GM12878 (cell line): ENCODE data around the gene SLC2A4RG. TPM values are rescaled to one million over a fixed set of nuclear protein-coding genes. Genes with fewer than 3 reads are reported as not detected.

Experiments used
- ATAC-seq: fragments of 200-7000 bp; cut with Tn5 transposase; 3 replicates; pipeline ENCODE4 v1.9.1; 2020; ENCODE audit warnings: mild to moderate bottlenecking, moderate library complexity
- BruUV-seq: library from RNA; stranded (reverse); fragments of 400-500 nt; replicated peaks from 2 replicates; lab custom pipeline; 2021; lab: Mats Ljungman, UMichigan
- CTCF ChIA-PET: fragments of 300-600 bp; sonication (Branson Sonifier 250); formaldehyde crosslinking; extraction: SDS; loops from one replicate; lab custom pipeline; 2021; ENCODE audit warnings: inconsistent platforms; lab: Yijun Ruan, JAX
- POLR2A ChIA-PET: fragments of 350-600 bp; formaldehyde crosslinking; extraction: SDS; loops from one replicate; lab custom pipeline; 2021; ENCODE audit warnings: inconsistent platforms; lab: Charles Lee
- RAD21 ChIA-PET: fragments of 300-600 bp; sonication (Branson Sonifier 250); formaldehyde crosslinking; loops from one replicate; lab custom pipeline; 2023; ENCODE audit warnings: antibody characterized with exemption; ENCODE audit not compliant: unreplicated experiment; lab: Charles Lee
- SMC1A ChIA-PET: fragments of 300-600 bp; sonication (Branson Sonifier 250); formaldehyde crosslinking; loops from one replicate; lab custom pipeline; 2023; ENCODE audit not compliant: unreplicated experiment, uncharacterized antibody; lab: Charles Lee
- DNase-seq: peaks from one replicate; pipeline ENCODE4 v3.0.0-alpha.2; 2011; ENCODE audit warnings: low read depth, low spot score
- FAIRE-seq: peaks from 3 replicates; lab custom pipeline; 2011; peaks lifted over from hg19 to GRCh38; lab: Jason Lieb, UNC
- H2AFZ ChIP-seq: 2 replicates; pipeline ENCODE4 v1.6.0; 2011; ENCODE audit warnings: low read depth, low read length, control low read depth; ENCODE audit not compliant: control insufficient read depth
- H3K27ac ChIP-seq: 2 replicates; pipeline ENCODE4 v1.5.1; 2011; ENCODE audit warnings: control low read depth; ENCODE audit not compliant: control insufficient read depth, insufficient read depth
- H3K27me3 ChIP-seq, 2 experiments: replicated peaks in 1 of 2; 2 replicates each; pipeline versions ENCODE4 v1.6.0 to v1.6.1; 2011; ENCODE audit warnings: low read length in 1 of 2; ENCODE audit not compliant: control insufficient read depth in 2 of 2, insufficient read depth in 2 of 2
- H3K36me3 ChIP-seq, 2 experiments: 2 replicates each; pipeline ENCODE4 v1.5.1; 2011; ENCODE audit warnings: low read length in 1 of 2; ENCODE audit not compliant: control insufficient read depth in 2 of 2, insufficient read depth in 2 of 2
- H3K4me1 ChIP-seq: 2 replicates; pipeline ENCODE4 v1.6.1; 2011; ENCODE audit warnings: mild to moderate bottlenecking, low read length, moderate library complexity, mixed read lengths; ENCODE audit not compliant: control insufficient read depth, insufficient read depth
- H3K4me2 ChIP-seq: 2 replicates; pipeline ENCODE4 v1.6.0; 2011; ENCODE audit warnings: control low read depth; ENCODE audit not compliant: control insufficient read depth, insufficient read depth
- H3K4me3 ChIP-seq: fragments of 200-600 bp; sonication (generic); 2 replicates; pipeline ENCODE4 v1.5.1; 2016
- H3K79me2 ChIP-seq: 2 replicates; pipeline ENCODE4 v1.6.0; 2011; ENCODE audit warnings: low read length; ENCODE audit not compliant: control insufficient read depth, insufficient read depth
- H3K9ac ChIP-seq: 2 replicates; pipeline ENCODE4 v1.8.0; 2011; ENCODE audit warnings: low read length, control low read depth, mixed read lengths; ENCODE audit not compliant: control insufficient read depth, insufficient read depth
- H3K9me3 ChIP-seq: replicated peaks from 3 replicates; pipeline ENCODE4 v1.5.1; 2011; ENCODE audit warnings: mild to moderate bottlenecking, low read length; ENCODE audit not compliant: control insufficient read depth, insufficient read depth
- H4K20me1 ChIP-seq: 2 replicates; pipeline ENCODE4 v1.6.0; 2011; ENCODE audit not compliant: control insufficient read depth, insufficient read depth
- BMI1 ChIP-seq: fragments of 450-650 bp; IDR thresholded peaks from 2 replicates; pipeline ENCODE4 v1.6.1; 2016; ENCODE audit warnings: mild to moderate bottlenecking, moderate library complexity, borderline replicate concordance
- JUND ChIP-seq: IDR thresholded peaks from 2 replicates; pipeline ENCODE4 v1.6.1; 2012; ENCODE audit warnings: low read depth, mild to moderate bottlenecking, low read length, improper control_type of control experiment, moderate library complexity
- RUNX3 ChIP-seq: IDR thresholded peaks from 2 replicates; pipeline ENCODE4 v1.6.1; 2012; ENCODE audit warnings: low read length, inconsistent platforms
- TAF1 ChIP-seq: IDR thresholded peaks from 2 replicates; pipeline ENCODE4 v1.6.1; 2011; ENCODE audit warnings: mild to moderate bottlenecking, low read depth, low read length, borderline replicate concordance
- ZNF217 ChIP-seq: fragments of 450-650 bp; IDR thresholded peaks from 2 replicates; pipeline ENCODE4 v1.6.1; 2017; ENCODE audit warnings: antibody characterized with exemption, mild to moderate bottlenecking
- WGBS: methylation state at CpG from one replicate; pipeline ENCODE4 v1.1.6; 2016; ENCODE audit warnings: low lambda C conversion rate; ENCODE audit not compliant: insufficient replicate concordance, insufficient coverage; ENCODE audit errors: missing lambda C conversion rate; 5-methylcytosine and 5-hydroxymethylcytosine counted together
- in situ Hi-C: fragments of 300-500 bp; cut with MboI; formaldehyde crosslinking; loops from 9 replicates; pipeline ENCODE4 v1.14.3; 2018; ENCODE audit warnings: mixed read lengths
- intact Hi-C: fragments of 100-400 bp; cut with micrococcal nuclease; formaldehyde crosslinking; loops from one replicate; pipeline ENCODE4 v1.14.2; 2022; ENCODE audit not compliant: unreplicated experiment
- polyA plus RNA-seq, 11 experiments: library from polyadenylated mRNA; depleted of rRNA in 4 of 11; unstranded in 6 of 11; stranded (reverse) in 5 of 11; fragments of >200 nt; fragmentation: Nextera tagmentation in 4 of 11; fragmentation: Illumina TruSeq in 1 of 11; extraction: Ambion mirVana in 4 of 11; extraction: Trizol in 1 of 11; gene quantifications; 1 replicate in 1 of 11; 2 replicates in 10 of 11; pipeline versions ENCODE4 v1.2.1 to v1.2.3, GENCODE V29; 2011 to 2016; ENCODE audit warnings: inconsistent platforms in 2 of 11, missing spikeins in 2 of 11, low read depth in 1 of 11
- total RNA-seq, 4 experiments: library from RNA; depleted of rRNA in 3 of 4; stranded (reverse); fragments of >200 nt in 3 of 4; fragmentation: Illumina TruSeq in 1 of 4; extraction: Trizol in 1 of 4; gene quantifications; 2 replicates each; pipeline versions ENCODE4 v1.2.1 to v1.2.3, GENCODE V29; 2013 to 2021
- TF ChIP-seq, protein P1 (sequence below): IDR thresholded peaks from 2 replicates; pipeline ENCODE4 v1.6.1; 2011; ENCODE audit warnings: low read depth, low read length, improper control_type of control experiment, borderline replicate concordance
- TF ChIP-seq, protein P2 (sequence below): IDR thresholded peaks from 2 replicates; pipeline ENCODE4 v1.6.1; 2011; ENCODE audit warnings: mild to moderate bottlenecking, low read depth, low read length, moderate library complexity; ENCODE audit not compliant: insufficient replicate concordance
- TF ChIP-seq, protein P3 (sequence below): fragments of 450-650 bp; IDR thresholded peaks from 2 replicates; pipeline ENCODE4 v1.6.1; 2017; ENCODE audit warnings: antibody characterized with exemption, mild to moderate bottlenecking, moderate library complexity
- TF ChIP-seq, protein P4 (sequence below): fragments of 450-650 bp; IDR thresholded peaks from 2 replicates; pipeline ENCODE4 v1.6.1; 2017; ENCODE audit warnings: low read depth, mild to moderate bottlenecking, moderate library complexity
- TF ChIP-seq, protein P5 (sequence below): fragments of 450-650 bp; IDR thresholded peaks from 2 replicates; pipeline ENCODE4 v1.6.1; 2016; ENCODE audit warnings: mild to moderate bottlenecking, moderate library complexity, borderline replicate concordance

Gene SLC2A4RG
- total and polyA plus RNA-seq, 10 of the 15 experiments (the other 5 are each of a cell fraction or from before 2014, with no cell fraction given), result 0.34 to 65.9 (median 13.3) TPM

DNA sequence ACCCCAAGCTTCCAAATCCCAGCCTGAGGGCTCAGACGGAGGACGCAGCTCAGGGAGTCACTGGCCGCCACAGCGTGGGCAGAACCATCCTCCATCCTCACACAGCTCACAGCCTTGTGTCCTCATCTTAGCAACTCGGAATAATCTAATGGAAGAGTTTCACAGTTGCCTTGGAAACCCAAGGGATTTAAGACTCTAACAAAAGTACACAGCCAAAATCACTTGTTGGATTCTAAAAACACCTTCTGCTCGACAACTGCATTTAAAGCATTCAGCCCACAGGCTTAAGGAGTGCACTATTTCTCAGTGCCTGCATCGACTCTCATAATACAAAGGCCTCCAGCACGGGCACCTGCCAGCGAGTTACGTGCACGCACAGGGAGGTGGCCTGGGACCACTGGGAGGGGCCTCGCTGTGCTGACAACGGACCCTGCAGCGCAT is 46.1 kb downstream of the SLC2A4RG start:
- in situ Hi-C loops, result no loop called here
- Histone ChIP-seq H3K36me3 (no peaks in the 10 kb centered on the region), H3K27ac (no peak overlapping the region), H3K9ac (no peak overlapping the region), H3K4me1 (peaks cover 8% of the 10 kb centered on the region), H3K27me3 (no peaks in the 10 kb centered on the region), H3K79me2 (no peaks in the 10 kb centered on the region), H2AFZ (no peak overlapping the region), H4K20me1 (no peaks in the 10 kb centered on the region), H3K4me2 (no peak overlapping the region), H3K4me3 (no peak overlapping the region), H3K9me3 (no peaks in the 10 kb centered on the region)
- SMC1A ChIA-PET, result interaction anchor here (0.7 to 4.0 kb wide), 9 partner anchors 9 to 111 kb away, joined by 3 to 19 read pairs (median 4); partner anchors contain the start of genes ARFRP1, TPD52L2 and ZGPAT
- TF ChIP-seq, protein P1, sequence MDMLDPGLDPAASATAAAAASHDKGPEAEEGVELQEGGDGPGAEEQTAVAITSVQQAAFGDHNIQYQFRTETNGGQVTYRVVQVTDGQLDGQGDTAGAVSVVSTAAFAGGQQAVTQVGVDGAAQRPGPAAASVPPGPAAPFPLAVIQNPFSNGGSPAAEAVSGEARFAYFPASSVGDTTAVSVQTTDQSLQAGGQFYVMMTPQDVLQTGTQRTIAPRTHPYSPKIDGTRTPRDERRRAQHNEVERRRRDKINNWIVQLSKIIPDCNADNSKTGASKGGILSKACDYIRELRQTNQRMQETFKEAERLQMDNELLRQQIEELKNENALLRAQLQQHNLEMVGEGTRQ, result no peak
- TF ChIP-seq TAF1 (no peak), BMI1 (no peak), JUND (no peak), RUNX3 (no peak), ZNF217 (no peak)
- TF ChIP-seq, protein P2, sequence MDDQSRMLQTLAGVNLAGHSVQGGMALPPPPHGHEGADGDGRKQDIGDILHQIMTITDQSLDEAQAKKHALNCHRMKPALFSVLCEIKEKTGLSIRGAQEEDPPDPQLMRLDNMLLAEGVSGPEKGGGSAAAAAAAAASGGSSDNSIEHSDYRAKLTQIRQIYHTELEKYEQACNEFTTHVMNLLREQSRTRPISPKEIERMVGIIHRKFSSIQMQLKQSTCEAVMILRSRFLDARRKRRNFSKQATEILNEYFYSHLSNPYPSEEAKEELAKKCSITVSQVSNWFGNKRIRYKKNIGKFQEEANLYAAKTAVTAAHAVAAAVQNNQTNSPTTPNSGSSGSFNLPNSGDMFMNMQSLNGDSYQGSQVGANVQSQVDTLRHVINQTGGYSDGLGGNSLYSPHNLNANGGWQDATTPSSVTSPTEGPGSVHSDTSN, result no peak
- TF ChIP-seq, protein P3, sequence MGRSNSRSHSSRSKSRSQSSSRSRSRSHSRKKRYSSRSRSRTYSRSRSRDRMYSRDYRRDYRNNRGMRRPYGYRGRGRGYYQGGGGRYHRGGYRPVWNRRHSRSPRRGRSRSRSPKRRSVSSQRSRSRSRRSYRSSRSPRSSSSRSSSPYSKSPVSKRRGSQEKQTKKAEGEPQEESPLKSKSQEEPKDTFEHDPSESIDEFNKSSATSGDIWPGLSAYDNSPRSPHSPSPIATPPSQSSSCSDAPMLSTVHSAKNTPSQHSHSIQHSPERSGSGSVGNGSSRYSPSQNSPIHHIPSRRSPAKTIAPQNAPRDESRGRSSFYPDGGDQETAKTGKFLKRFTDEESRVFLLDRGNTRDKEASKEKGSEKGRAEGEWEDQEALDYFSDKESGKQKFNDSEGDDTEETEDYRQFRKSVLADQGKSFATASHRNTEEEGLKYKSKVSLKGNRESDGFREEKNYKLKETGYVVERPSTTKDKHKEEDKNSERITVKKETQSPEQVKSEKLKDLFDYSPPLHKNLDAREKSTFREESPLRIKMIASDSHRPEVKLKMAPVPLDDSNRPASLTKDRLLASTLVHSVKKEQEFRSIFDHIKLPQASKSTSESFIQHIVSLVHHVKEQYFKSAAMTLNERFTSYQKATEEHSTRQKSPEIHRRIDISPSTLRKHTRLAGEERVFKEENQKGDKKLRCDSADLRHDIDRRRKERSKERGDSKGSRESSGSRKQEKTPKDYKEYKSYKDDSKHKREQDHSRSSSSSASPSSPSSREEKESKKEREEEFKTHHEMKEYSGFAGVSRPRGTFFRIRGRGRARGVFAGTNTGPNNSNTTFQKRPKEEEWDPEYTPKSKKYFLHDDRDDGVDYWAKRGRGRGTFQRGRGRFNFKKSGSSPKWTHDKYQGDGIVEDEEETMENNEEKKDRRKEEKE, result no peak
- TF ChIP-seq, protein P4, sequence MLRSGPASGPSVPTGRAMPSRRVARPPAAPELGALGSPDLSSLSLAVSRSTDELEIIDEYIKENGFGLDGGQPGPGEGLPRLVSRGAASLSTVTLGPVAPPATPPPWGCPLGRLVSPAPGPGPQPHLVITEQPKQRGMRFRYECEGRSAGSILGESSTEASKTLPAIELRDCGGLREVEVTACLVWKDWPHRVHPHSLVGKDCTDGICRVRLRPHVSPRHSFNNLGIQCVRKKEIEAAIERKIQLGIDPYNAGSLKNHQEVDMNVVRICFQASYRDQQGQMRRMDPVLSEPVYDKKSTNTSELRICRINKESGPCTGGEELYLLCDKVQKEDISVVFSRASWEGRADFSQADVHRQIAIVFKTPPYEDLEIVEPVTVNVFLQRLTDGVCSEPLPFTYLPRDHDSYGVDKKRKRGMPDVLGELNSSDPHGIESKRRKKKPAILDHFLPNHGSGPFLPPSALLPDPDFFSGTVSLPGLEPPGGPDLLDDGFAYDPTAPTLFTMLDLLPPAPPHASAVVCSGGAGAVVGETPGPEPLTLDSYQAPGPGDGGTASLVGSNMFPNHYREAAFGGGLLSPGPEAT, result no peak
- TF ChIP-seq, protein P5, sequence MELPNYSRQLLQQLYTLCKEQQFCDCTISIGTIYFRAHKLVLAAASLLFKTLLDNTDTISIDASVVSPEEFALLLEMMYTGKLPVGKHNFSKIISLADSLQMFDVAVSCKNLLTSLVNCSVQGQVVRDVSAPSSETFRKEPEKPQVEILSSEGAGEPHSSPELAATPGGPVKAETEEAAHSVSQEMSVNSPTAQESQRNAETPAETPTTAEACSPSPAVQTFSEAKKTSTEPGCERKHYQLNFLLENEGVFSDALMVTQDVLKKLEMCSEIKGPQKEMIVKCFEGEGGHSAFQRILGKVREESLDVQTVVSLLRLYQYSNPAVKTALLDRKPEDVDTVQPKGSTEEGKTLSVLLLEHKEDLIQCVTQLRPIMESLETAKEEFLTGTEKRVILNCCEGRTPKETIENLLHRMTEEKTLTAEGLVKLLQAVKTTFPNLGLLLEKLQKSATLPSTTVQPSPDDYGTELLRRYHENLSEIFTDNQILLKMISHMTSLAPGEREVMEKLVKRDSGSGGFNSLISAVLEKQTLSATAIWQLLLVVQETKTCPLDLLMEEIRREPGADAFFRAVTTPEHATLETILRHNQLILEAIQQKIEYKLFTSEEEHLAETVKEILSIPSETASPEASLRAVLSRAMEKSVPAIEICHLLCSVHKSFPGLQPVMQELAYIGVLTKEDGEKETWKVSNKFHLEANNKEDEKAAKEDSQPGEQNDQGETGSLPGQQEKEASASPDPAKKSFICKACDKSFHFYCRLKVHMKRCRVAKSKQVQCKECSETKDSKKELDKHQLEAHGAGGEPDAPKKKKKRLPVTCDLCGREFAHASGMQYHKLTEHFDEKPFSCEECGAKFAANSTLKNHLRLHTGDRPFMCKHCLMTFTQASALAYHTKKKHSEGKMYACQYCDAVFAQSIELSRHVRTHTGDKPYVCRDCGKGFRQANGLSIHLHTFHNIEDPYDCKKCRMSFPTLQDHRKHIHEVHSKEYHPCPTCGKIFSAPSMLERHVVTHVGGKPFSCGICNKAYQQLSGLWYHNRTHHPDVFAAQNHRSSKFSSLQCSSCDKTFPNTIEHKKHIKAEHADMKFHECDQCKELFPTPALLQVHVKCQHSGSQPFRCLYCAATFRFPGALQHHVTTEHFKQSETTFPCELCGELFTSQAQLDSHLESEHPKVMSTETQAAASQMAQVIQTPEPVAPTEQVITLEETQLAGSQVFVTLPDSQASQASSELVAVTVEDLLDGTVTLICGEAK, result no peak
- POLR2A ChIA-PET, result interaction anchor here (1.4 kb wide), 1 partner anchor 73 kb away, joined by 5 read pairs; no protein-coding TSS in a partner anchor
- WGBS, result 57% methylated on average over 14 of the region's 14 CpGs
- no peak for ATAC-seq
- FAIRE-seq, result no peak
- CTCF ChIA-PET, result interaction anchor here (0.6 to 4.2 kb wide), 21 partner anchors 8 to 335 kb away, joined by 3 to 38 read pairs (median 4); partner anchors contain the start of genes ARFRP1, PTK6, TPD52L2 and ZGPAT
- intact Hi-C loops, result loop anchor here (2.0 kb wide), 3 partner anchors 79 to 87 kb away; partner anchors contain the start of genes ARFRP1 and TPD52L2
- BruUV-seq, result no TSS peak
- RAD21 ChIA-PET, result interaction anchor here (0.6 to 2.3 kb wide), 6 partner anchors 68 to 296 kb away, joined by 3 to 18 read pairs (median 8); partner anchors contain the start of gene TPD52L2
- DNase-seq, result no peak
